ENCODE results near the gene PARD6A. TPM values are rescaled to one million over a fixed set of nuclear protein-coding genes. Genes with fewer than 3 reads are reported as not detected.

Gene PARD6A
- total RNA-seq, 2 donors from 2014 or later = 4.6 to 10.3 TPM

- H3K9ac ChIP-seq (ENCODE audit: low read depth in 2 of 2, low read length in 2 of 2) = no peak overlapping the region
- H3K27ac ChIP-seq = no peak overlapping the region
- intact Hi-C loops (cut with DNase I) = loop anchor here (10.0 kb wide), 1 partner anchor 110 kb away; no protein-coding TSS in a partner anchor
- H3K36me3 ChIP-seq = no peaks in the 10 kb centered on the region
- H3K9me3 ChIP-seq = no peaks in the 10 kb centered on the region
- DNase-seq = peak; percentile 14
- peaks cover 41% of the 10 kb centered on the region for H3K27me3 ChIP-seq
- H3K4me3 ChIP-seq = no peak overlapping the region
- peaks cover 6% of the 10 kb centered on the region for H3K4me1 ChIP-seq
- TF ChIP-seq CTCF (IDR thresholded peaks at IDR 0.05) = no peak
Observed at GRCh38 chr16:67654403-67654911, 6.3 kb upstream of the PARD6A start.

- TF ChIP-seq CTCF (IDR thresholded peaks at IDR 0.05) = no peak
- Histone ChIP-seq H3K27me3 (peaks cover 35% of the 10 kb centered on the region), H3K36me3 (no peaks in the 10 kb centered on the region), H3K4me1 (peaks cover 6% of the 10 kb centered on the region), H3K9ac (ENCODE audit: low read depth in 2 of 2, low read length in 2 of 2) (no peak overlapping the region), H3K4me3 (no peak overlapping the region), H3K27ac (no peak overlapping the region), H3K9me3 (no peaks in the 10 kb centered on the region)
- intact Hi-C loops (cut with DNase I) = loop anchor here (10.0 kb wide), 1 partner anchor 111 kb away; no protein-coding TSS in a partner anchor
- DNase-seq = no peak
Observed at GRCh38 chr16:67655363-67655762, 5.4 kb upstream of the PARD6A start.

- H3K4me1 ChIP-seq = peaks cover 11% of the 10 kb centered on the region
- no peaks in the 10 kb centered on the region for H3K9me3 ChIP-seq
- H3K9ac ChIP-seq (ENCODE audit: low read depth in 2 of 2, low read length in 2 of 2) = no peak overlapping the region
- no peak for TF ChIP-seq CTCF (IDR thresholded peaks at IDR 0.05)
- H3K4me3 ChIP-seq = no peak overlapping the region
- no peak for DNase-seq
- intact Hi-C loops (cut with DNase I) = loop anchor here (10.0 kb wide), 1 partner anchor 112 kb away; no protein-coding TSS in a partner anchor
- no peaks in the 10 kb centered on the region for H3K36me3 ChIP-seq
- no peak overlapping the region for H3K27ac ChIP-seq
- H3K27me3 ChIP-seq = peaks cover 31% of the 10 kb centered on the region
Observed at GRCh38 chr16:67656344-67657016, 4.3 kb upstream of the PARD6A start.

GRCh38 chr16:67657017-67657608 lies 3.6 kb upstream of the PARD6A start:
- intact Hi-C loops (cut with DNase I) = loop anchor here (10.0 kb wide), 1 partner anchor 112 kb away; no protein-coding TSS in a partner anchor
- Histone ChIP-seq H3K27ac (no peak overlapping the region), H3K36me3 (no peaks in the 10 kb centered on the region), H3K9ac (ENCODE audit: low read depth in 2 of 2, low read length in 2 of 2) (no peak overlapping the region), H3K27me3 (peaks cover 26% of the 10 kb centered on the region), H3K4me1 (peaks cover 12% of the 10 kb centered on the region), H3K4me3 (no peak overlapping the region), H3K9me3 (no peaks in the 10 kb centered on the region)
- DNase-seq = no peak
- TF ChIP-seq CTCF (IDR thresholded peaks at IDR 0.05) = no peak

- Histone ChIP-seq H3K4me1 (peaks cover 12% of the 10 kb centered on the region), H3K27ac (no peak overlapping the region), H3K9me3 (no peaks in the 10 kb centered on the region), H3K4me3 (no peak overlapping the region), H3K9ac (ENCODE audit: low read depth in 2 of 2, low read length in 2 of 2) (no peak overlapping the region), H3K27me3 (peaks cover 21% of the 10 kb centered on the region), H3K36me3 (no peaks in the 10 kb centered on the region)
- no peak for DNase-seq
- intact Hi-C loops (cut with DNase I) = loop anchor here (10.0 kb wide), 1 partner anchor 113 kb away; no protein-coding TSS in a partner anchor
- no peak for TF ChIP-seq CTCF (IDR thresholded peaks at IDR 0.05)
Observed at GRCh38 chr16:67657751-67658518, 2.8 kb upstream of the PARD6A start.
